NCI-H2227 treated with DMSO at 0.1 percent for 48 hours (cell line): ENCODE results near the gene GAGE13.
"Not testable (repeated sequence)": the region's sequence is repeated elsewhere in the genome, so short reads cannot be mapped to it uniquely, and the experiment has no call there.

Source experiments
- DNase-seq: peaks from one replicate; lab custom pipeline; 2025; lab: John Stamatoyannopoulos, UW

Gene GAGE13

DNA sequence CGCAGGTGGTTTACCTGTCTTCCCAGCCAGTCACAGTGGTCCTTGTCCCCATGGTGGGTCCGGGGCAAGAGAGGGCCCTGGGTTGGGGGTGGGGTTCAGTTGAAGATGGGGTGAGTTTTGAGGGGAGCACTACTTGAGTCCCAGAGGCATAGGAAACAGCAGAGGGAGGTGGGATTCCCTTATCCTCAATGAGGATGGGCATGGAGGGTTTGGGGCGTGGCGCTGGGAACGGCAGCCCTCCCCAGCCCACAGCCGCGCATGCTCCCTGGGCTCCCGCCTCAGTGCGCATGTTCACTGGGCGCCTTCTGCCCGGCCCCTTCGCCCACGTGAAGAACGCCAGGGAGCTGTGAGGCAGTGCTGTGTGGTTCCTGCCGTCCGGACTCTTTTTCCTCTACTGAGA is at the start of gene GAGE13:
TSS of gene GAGE13 (plus strand) at position 301 of the 400 bp plus-strand sequence. CDS start 1,156 bp downstream, outside the sequence.
- not testable (repeated sequence) for DNase-seq

DNA sequence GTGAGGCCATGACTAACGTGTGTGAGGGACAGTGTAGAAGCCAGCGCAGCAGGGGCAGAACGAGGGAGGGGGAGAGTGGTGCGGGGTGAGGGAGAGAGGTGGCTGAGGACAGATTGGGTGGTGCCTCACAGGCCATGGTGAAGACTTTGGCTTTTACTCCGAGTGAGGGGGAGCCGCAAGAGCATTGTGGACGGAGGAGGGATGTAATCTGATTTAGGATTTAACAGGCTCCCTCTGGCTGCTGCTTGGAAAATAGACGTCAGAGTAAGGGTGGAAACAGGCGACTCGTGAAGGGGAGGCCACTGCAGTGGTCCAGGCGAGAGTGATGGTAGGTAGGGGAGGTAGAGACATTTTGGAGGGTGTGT is 48.8 kb upstream of the GAGE13 start:
- peak; percentile 29 for DNase-seq

GRCh38 chrX:49284212-49284611 is 47.2 kb upstream of the GAGE13 start:
- no peak for DNase-seq

DNA sequence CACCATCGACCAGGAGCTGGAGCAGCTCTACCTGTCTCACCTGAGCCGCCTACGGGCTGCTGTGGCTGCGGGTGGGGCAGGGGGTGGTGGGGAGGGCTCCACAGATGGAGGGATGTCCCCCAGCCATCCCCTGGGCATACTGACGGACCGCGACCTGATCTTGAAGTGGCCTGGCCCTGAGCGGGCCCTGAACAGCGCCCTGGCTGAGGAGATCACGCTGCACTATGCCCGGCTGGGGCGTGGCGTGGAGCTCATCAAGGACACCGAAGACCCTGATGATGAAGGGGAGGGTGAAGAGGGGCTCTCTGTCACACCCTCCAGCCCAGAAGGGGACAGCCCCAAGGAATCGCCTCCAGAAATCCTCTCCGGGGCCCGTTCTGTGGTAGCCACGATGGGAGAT is 45.2 kb upstream of the GAGE13 start:
- no peak for DNase-seq

DNA sequence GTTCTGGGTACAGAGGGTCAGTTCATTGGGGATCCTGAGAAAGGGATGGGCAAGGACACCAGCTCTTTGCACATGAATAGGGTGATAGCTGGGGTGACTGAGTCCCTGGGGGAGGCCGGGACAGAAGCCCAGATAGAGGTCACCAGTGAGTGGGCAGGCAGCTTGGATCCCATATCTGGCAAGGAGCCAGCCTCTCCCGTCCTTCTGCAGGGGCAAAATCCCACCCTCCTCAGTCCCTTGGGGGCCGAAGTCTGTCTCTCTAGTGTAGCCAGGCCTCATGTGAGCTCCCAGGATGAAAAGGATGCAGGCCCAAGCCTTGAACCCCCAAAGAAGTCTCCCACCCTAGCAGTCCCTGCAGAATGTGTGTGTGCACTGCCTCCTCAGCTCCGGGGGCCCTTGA is 44.8 kb upstream of the GAGE13 start:
- no peak for DNase-seq

GRCh38 chrX:49287665-49288064 is 43.7 kb upstream of the GAGE13 start:
- DNase-seq, result no peak

DNA sequence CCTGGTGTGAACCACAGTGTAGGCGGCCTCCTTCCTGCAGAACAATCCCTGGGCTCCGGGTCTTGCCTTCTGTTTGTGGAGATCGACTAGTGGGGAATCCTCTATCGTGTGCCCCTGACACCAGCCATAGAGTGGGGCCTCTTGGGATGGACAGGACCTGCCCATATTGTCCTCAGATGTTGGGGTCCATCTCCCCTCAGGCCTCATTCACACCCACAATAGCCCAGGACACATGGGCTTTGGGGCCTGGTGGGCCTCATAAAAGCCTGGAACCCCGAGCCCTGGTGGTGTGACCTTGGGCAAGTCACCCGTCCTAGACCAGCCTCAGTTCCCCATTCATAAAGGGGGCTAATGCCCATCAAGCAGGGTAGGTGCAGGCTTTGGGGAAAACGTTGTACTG is 41.2 kb upstream of the GAGE13 start:
- DNase-seq, result no peak

GRCh38 chrX:49291615-49292337 is 39.6 kb upstream of the GAGE13 start:
- peak; percentile 11 for DNase-seq

- no peak for DNase-seq
Observed at GRCh38 chrX:49292400-49293362, 38.7 kb upstream of the GAGE13 start.

- not testable (repeated sequence) for DNase-seq
Observed at GRCh38 chrX:49299293-49299692, 32.1 kb upstream of the GAGE13 start.

DNA sequence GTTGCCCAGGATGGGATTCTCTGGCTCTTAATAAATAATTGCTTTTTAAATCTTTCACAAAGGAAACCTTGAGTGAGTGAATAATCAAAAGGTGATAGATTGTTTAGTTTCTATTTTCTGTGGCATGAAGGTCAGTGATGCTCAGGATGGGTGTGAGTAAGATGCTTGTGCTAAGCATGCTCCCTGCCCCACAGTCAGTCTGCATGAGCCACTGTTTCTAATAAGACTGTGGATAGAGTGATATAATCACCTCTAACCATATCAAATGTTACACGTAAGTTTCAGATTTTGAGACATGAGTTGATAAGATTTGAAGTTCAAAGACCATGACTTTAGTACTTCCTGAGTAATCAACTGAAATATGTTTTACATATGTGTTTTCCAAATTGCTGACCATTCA is 30.7 kb upstream of the GAGE13 start:
- no peak for DNase-seq

DNA sequence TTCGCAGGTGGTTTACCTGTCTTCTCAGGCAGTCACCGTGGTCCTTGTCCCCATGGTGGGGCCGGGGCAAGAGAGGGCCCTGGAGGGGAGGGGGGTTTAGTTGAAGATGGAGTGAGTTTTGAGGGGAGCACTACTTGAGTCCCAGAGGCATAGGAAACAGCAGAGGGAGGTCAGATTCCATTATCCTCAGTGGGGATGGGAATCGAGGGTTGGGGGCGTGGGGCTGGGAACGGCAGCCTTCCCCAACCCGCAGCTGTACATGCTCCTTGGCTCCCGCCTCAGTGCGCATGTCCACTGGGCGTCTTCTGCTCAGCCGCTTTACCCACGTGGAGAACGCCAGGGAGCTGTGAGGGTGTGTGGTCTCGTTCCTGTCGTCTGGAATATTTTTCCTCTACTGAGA is 28.0 kb upstream of the GAGE13 start, which contains the start of gene GAGE10:
TSS of gene GAGE10 (plus strand) at position 301 of the 400 bp plus-strand sequence. CDS start 1,214 bp downstream, outside the sequence.
- DNase-seq, result no peak

DNA sequence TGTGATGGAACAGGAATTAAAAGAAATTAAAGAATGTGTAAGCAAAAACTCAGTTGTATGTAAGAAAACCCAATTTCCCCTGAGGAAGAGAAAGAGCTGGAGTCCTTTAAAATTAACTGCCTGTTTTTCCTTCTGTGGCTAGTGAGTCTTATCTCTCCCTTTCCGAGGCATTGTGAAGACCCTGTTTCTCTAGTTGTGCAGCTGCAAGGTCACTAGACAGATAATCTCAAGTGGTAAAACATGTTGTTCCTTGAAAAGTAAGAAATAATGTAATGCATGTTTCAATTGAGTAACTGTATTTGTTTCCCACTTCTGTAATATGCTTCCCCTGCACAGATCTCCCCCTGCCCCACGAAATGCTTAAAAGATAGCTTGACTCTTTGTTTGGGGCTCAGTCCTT is 23.6 kb upstream of the GAGE13 start:
- DNase-seq, result not testable (repeated sequence)

DNA sequence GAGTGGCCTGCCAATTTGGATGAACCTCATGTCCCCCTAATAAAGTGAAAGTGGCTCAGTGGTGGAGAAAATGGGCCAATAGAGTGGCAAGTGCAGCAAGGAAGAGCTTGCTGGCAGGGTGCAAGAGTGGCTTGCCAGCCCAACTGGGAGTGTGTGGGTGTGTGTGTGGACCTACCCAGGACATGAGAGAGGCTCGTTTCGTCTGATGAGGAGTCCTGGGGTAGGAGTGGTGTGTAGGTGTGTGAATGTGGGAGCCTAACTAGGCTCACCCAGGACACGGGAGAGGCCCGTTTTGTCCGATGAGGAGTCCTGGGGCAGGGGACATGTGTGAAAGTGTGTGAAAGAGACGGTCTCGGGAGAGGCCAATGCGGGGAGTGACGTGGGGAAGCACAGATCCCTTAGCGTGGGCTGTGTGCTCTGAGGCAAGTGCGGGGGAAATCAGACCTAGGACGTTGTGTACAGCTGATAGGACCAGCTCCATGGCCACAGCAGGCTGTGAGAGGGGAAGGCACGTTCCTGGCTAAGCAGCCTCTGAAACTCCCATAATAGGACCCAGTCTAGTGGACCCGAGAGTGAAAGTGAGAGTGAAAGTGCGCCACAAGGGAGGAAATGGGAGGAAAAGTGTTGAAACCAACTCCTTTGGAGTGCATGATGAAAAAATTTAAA is 22.6 kb upstream of the GAGE13 start:
- no peak for DNase-seq

GRCh38 chrX:49309401-49309981 is 21.9 kb upstream of the GAGE13 start:
- no peak for DNase-seq

DNA sequence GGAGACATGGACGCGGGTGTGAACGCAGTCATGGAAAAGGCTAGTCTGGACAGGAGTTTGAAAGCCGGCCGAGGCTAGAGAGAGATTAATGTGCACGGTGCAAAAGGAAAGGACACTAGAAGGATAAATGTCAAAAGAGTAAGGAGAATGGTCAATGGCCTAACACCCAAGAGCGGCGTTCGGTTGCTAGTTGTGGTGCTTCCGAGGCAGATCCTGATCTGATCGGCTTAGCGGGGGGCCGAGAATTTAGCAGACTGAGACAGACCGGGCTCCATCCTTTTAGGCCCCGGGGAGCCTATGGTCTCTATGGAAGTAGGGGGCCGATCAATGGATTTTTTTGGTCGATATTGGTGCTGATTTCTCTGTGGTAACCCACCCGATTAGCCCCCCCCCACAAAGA is 21.0 kb upstream of the GAGE13 start:
- no peak for DNase-seq

DNA sequence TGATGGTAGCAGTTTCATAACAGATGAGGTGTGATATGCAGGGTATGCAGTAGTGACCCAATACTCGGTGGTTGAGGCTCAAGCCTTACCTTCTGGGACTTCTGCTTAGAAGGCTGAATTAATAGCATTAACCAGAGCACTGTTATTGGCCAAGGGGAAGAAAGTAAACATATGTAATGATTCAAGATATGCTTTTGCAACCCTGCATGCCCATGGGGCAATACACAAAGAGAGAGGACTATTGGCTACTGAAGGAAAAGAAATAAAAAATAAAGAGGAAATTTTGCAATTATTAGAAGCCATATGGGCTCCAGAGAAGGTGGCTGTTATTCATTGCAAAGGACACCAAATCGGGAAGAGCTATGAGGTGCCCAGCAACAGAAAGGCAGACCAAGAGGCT is 19.2 kb upstream of the GAGE13 start:
- no peak for DNase-seq

DNA sequence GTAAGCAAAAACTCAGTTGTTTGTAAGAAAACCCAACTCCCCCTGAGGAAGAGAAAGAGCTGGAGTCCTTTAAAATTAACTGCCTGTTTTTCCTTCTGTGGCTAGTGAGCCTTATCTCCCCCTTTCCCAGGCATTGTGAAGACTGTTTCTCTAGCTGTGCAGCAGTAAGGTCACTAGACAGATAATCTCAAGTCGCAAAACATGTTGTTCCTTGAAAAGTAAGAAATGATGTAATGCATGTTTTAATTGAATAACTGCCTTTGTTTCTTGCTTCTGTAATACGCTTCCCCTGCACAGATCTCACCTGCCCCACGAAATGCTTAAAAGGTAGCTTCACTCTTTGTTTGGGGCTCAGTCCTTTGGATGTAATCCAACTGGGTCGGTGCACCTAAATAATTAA is 15.3 kb upstream of the GAGE13 start:
- no peak for DNase-seq

GRCh38 chrX:49321737-49322136 is 9.6 kb upstream of the GAGE13 start, which contains the start of gene GAGE12J:
Gene GAGE12J, plus strand, starts transcription at chrX:49322037. Its CDS starts 1,157 bp downstream, at chrX:49323194.
- DNase-seq, result not testable (repeated sequence)

- not testable (repeated sequence) for DNase-seq
Observed at GRCh38 chrX:49322266-49322665, 9.1 kb upstream of the GAGE13 start.

DNA sequence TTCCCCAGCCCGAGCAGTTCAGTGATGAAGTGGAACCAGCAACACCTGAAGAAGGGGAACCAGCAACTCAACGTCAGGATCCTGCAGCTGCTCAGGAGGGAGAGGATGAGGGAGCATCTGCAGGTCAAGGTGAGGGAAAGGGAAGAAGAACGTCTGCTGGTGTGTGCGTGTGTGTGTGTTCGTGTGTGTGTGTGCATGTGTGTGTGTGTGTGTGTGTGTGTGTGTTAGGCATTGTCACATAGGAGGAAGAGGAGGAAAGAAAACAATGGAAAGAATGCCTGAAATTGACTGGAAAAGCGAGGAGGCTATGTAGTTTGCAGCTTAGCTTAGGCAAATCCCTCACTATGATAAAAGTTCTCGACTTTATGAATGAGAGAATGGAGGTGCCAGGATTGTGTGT is 7.6 kb upstream of the GAGE13 start:
- DNase-seq, result not testable (repeated sequence)

DNA sequence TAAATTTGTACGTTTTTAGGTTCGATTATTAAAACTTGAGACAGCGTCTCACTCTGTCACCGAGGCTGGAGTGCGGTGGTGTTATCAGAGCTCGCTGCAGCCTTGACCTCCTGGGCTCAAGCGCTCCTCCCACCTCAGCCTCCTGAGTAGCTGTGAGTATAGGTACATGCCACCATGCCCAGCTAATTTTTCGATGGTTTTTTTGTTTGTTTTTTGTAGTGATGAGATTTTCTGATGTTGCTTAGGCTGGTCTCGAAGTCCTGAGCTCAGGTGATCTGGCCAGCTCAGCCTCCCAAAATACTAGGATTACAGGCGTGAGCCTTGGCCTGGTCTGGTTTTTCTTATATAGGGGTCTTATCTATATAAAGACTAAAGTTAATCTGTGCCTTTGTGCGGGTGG is 961 bp upstream of the GAGE13 start:
- not testable (repeated sequence) for DNase-seq
